Mesenchymal stem cell (in vitro differentiated cells and primary cell): ENCODE measurements around the gene ACACB.
A peak's percentile ranks its signal among the peaks of the same experiment; 100 is the strongest.

Experiments used
- DNase-seq: peaks from one replicate; pipeline ENCODE4 v3.0.0-alpha.2; 2013
- H2AFZ ChIP-seq: one replicate; pipeline ENCODE4 v1.6.1; 2013; ENCODE audit warnings: low read depth, mild to moderate bottlenecking, control low read depth, inconsistent platforms, low read length, moderate library complexity
- H2AK5ac ChIP-seq: 2 replicates; pipeline ENCODE4 v1.6.1; 2013; ENCODE audit warnings: low read length, moderate library complexity, mild to moderate bottlenecking, inconsistent platforms; ENCODE audit not compliant: severe bottlenecking
- H2BK120ac ChIP-seq: one replicate; pipeline ENCODE4 v1.6.1; 2013; ENCODE audit warnings: low read depth, mild to moderate bottlenecking, inconsistent platforms, low read length, moderate library complexity
- H2BK12ac ChIP-seq, 2 experiments: one replicate each; pipeline ENCODE4 v1.6.1; 2013; ENCODE audit warnings: inconsistent platforms in 2 of 2, low read length in 2 of 2, mild to moderate bottlenecking in 2 of 2, moderate library complexity in 2 of 2, control low read depth in 1 of 2
- H2BK15ac ChIP-seq: one replicate; pipeline ENCODE4 v1.6.1; 2013; ENCODE audit warnings: mild to moderate bottlenecking, low read depth, inconsistent platforms; ENCODE audit not compliant: poor library complexity, severe bottlenecking
- H2BK5ac ChIP-seq: 2 replicates; pipeline ENCODE4 v1.6.1; 2013; ENCODE audit warnings: low read depth, mild to moderate bottlenecking, low read length, control low read depth, inconsistent platforms; ENCODE audit not compliant: poor library complexity, severe bottlenecking
- H3K14ac ChIP-seq, 2 experiments: one replicate each; pipeline ENCODE4 v1.6.1; 2013; ENCODE audit warnings: inconsistent platforms in 2 of 2, low read length in 2 of 2, control low read depth in 1 of 2, mild to moderate bottlenecking in 1 of 2, moderate library complexity in 1 of 2
- H3K18ac ChIP-seq, 2 experiments: one replicate each; pipeline ENCODE4 v1.6.1; 2013; ENCODE audit warnings: inconsistent platforms in 2 of 2, low read length in 2 of 2, control low read depth in 1 of 2, low read depth in 1 of 2, mild to moderate bottlenecking in 1 of 2
- H3K23ac ChIP-seq, 2 experiments: one replicate each; pipeline ENCODE4 v1.6.1; 2013; ENCODE audit warnings: inconsistent platforms in 2 of 2, low read length in 2 of 2, mild to moderate bottlenecking in 2 of 2, moderate library complexity in 2 of 2, control low read depth in 1 of 2
- H3K27ac ChIP-seq: 2 replicates; pipeline ENCODE4 v1.5.1; 2013; ENCODE audit warnings: mild to moderate bottlenecking, moderate library complexity, low read length, control low read depth, inconsistent platforms; ENCODE audit not compliant: poor library complexity, severe bottlenecking
- H3K27me3 ChIP-seq, 2 experiments: 2 replicates each; pipeline versions ENCODE4 v1.6.1 to v1.7.0; 2013; ENCODE audit warnings: low read length in 2 of 2, mild to moderate bottlenecking in 2 of 2, moderate library complexity in 2 of 2, control low read depth in 1 of 2, inconsistent platforms in 1 of 2; ENCODE audit not compliant: control insufficient read depth in 1 of 2, insufficient read depth in 1 of 2
- H3K36me3 ChIP-seq, 2 experiments: 2 replicates each; pipeline versions ENCODE4 v1.6.1 to v1.7.0; 2013; ENCODE audit warnings: low read length in 2 of 2, control low read depth in 1 of 2, inconsistent platforms in 1 of 2, low read depth in 1 of 2, mild to moderate bottlenecking in 1 of 2; ENCODE audit not compliant: insufficient read depth in 2 of 2, control insufficient read depth in 1 of 2
- H3K4ac ChIP-seq, 2 experiments: one replicate each; pipeline ENCODE4 v1.6.1; 2013; ENCODE audit warnings: inconsistent platforms in 2 of 2, low read length in 2 of 2, mild to moderate bottlenecking in 2 of 2, moderate library complexity in 2 of 2, control low read depth in 1 of 2, low read depth in 1 of 2
- H3K4me1 ChIP-seq: 2 replicates; pipeline ENCODE4 v1.6.1; 2013; ENCODE audit warnings: low read depth, low read length, control low read depth; ENCODE audit not compliant: control insufficient read depth, insufficient read depth
- H3K4me2 ChIP-seq: 2 replicates; pipeline ENCODE4 v1.6.1; 2013; ENCODE audit warnings: low read length, mild to moderate bottlenecking, inconsistent platforms; ENCODE audit not compliant: poor library complexity, severe bottlenecking
- H3K4me3 ChIP-seq, 2 experiments: 2 replicates each; pipeline versions ENCODE4 v1.5.1 to v1.7.0; 2013; ENCODE audit warnings: low read length in 2 of 2, mild to moderate bottlenecking in 2 of 2, control low read depth in 1 of 2, low read depth in 1 of 2; ENCODE audit not compliant: insufficient read depth in 1 of 2
- H3K79me1 ChIP-seq: replicated peaks from 2 replicates; pipeline ENCODE4 v1.6.1; 2013; ENCODE audit warnings: mild to moderate bottlenecking, control low read depth, low read length, inconsistent platforms; ENCODE audit not compliant: poor library complexity, severe bottlenecking
- H3K9ac ChIP-seq: 2 replicates; pipeline ENCODE4 v1.7.0; 2013; ENCODE audit warnings: mild to moderate bottlenecking, low read length, moderate library complexity
- H3K9me3 ChIP-seq: 2 replicates; pipeline ENCODE4 v1.7.0; 2013; ENCODE audit warnings: mild to moderate bottlenecking, low read length; ENCODE audit not compliant: control insufficient read depth
- H4K8ac ChIP-seq: one replicate; pipeline ENCODE4 v1.6.1; 2013; ENCODE audit warnings: inconsistent platforms, mild to moderate bottlenecking, low read length, moderate library complexity
- H4K91ac ChIP-seq: one replicate; pipeline ENCODE4 v1.6.1; 2013; ENCODE audit warnings: mild to moderate bottlenecking, low read length, inconsistent platforms
- WGBS: methylation state at CpG from one replicate; pipeline ENCODE4 v1.1.7; 2013; ENCODE audit warnings: mixed read lengths; 5-methylcytosine and 5-hydroxymethylcytosine counted together

Gene ACACB

GRCh38 chr12:109100741-109101140 is 15.6 kb upstream of the ACACB start:
- Histone ChIP-seq H2BK12ac (no peak overlapping the region), H2AK5ac (no peak overlapping the region), H2BK120ac (no peak overlapping the region), H2BK5ac (no peak overlapping the region), H3K27ac (no peak overlapping the region), H3K4me2 (no peak overlapping the region), H3K9ac (no peak overlapping the region), H3K4me3 (no peak overlapping the region), H3K23ac (no peak overlapping the region), H3K18ac (no peak overlapping the region), H3K4me1 (peaks cover 7% of the 10 kb centered on the region), H3K14ac (no peak overlapping the region), H3K4ac (no peak overlapping the region), H4K8ac (no peak overlapping the region), H4K91ac (no peak overlapping the region), H2BK15ac (no peak overlapping the region), H3K27me3 (no peaks in the 10 kb centered on the region), H3K36me3 (peaks cover 39 to 41% of the 10 kb centered on the region in 2 experiments), H2AFZ (no peak overlapping the region), H3K9me3 (no peaks in the 10 kb centered on the region), H3K79me1 (peaks cover 29% of the 10 kb centered on the region)
- DNase-seq = no peak
- WGBS = 100% methylated on average over 1 of the region's 4 CpGs

- Histone ChIP-seq H2BK120ac (no peak overlapping the region), H2AFZ (no peak overlapping the region), H3K9me3 (no peaks in the 10 kb centered on the region), H3K4ac (no peak overlapping the region), H3K27ac (no peak overlapping the region), H2AK5ac (no peak overlapping the region), H3K4me1 (peaks cover 2% of the 10 kb centered on the region), H2BK5ac (no peak overlapping the region), H3K9ac (peak overlapping the region; percentile 68), H3K79me1 (peaks cover 36% of the 10 kb centered on the region), H3K4me2 (no peak overlapping the region), H3K36me3 (peaks cover 50 to 53% of the 10 kb centered on the region in 2 experiments), H3K27me3 (no peaks in the 10 kb centered on the region), H3K4me3 (no peak overlapping the region), H3K14ac (no peak overlapping the region), H2BK12ac (no peak overlapping the region), H3K23ac (no peak overlapping the region), H4K91ac (no peak overlapping the region), H2BK15ac (no peak overlapping the region), H4K8ac (no peak overlapping the region), H3K18ac (no peak overlapping the region)
- 100% methylated on average over 3 of the region's 3 CpGs for WGBS
- DNase-seq = no peak
These were observed 13.9 kb upstream of the ACACB start for GRCh38 chr12:109102491-109102890.

GRCh38 chr12:109105176-109105575 is 11.2 kb upstream of the ACACB start:
- H2BK5ac ChIP-seq = no peak overlapping the region
- H3K27me3 ChIP-seq = no peaks in the 10 kb centered on the region
- no peak overlapping the region for H3K4me2 ChIP-seq
- H3K14ac ChIP-seq = no peak overlapping the region
- H3K4me1 ChIP-seq = no peaks in the 10 kb centered on the region
- no peak overlapping the region for H3K23ac ChIP-seq
- no peak overlapping the region for H4K8ac ChIP-seq
- no peak overlapping the region for H2AK5ac ChIP-seq
- no peaks in the 10 kb centered on the region for H3K9me3 ChIP-seq
- no peak overlapping the region for H3K4me3 ChIP-seq
- H4K91ac ChIP-seq = no peak overlapping the region
- peaks cover 57 to 73% of the 10 kb centered on the region in 2 experiments for H3K36me3 ChIP-seq
- H2BK12ac ChIP-seq = no peak overlapping the region
- no peak for DNase-seq
- no peak overlapping the region for H2AFZ ChIP-seq
- no peak overlapping the region for H3K4ac ChIP-seq
- H3K9ac ChIP-seq = no peak overlapping the region
- no peak overlapping the region for H2BK120ac ChIP-seq
- no peak overlapping the region for H2BK15ac ChIP-seq
- no peak overlapping the region for H3K27ac ChIP-seq
- no peak overlapping the region for H3K18ac ChIP-seq
- H3K79me1 ChIP-seq = peaks cover 36% of the 10 kb centered on the region
- WGBS = 96% methylated on average over 4 of the region's 5 CpGs

GRCh38 chr12:109109746-109110350 is 6.5 kb upstream of the ACACB start:
- H2BK15ac ChIP-seq = no peak overlapping the region
- no peak overlapping the region for H3K23ac ChIP-seq
- DNase-seq = no peak
- peaks cover 29 to 44% of the 10 kb centered on the region in 2 experiments for H3K36me3 ChIP-seq
- H3K4ac ChIP-seq = no peak overlapping the region
- H3K79me1 ChIP-seq = peaks cover 13% of the 10 kb centered on the region
- H3K27me3 ChIP-seq = no peaks in the 10 kb centered on the region
- H2BK5ac ChIP-seq = no peak overlapping the region
- H3K4me2 ChIP-seq = no peak overlapping the region
- H3K9me3 ChIP-seq = no peaks in the 10 kb centered on the region
- H3K9ac ChIP-seq = no peak overlapping the region
- no peak overlapping the region for H4K91ac ChIP-seq
- no peak overlapping the region for H2BK12ac ChIP-seq
- no peak overlapping the region for H2AK5ac ChIP-seq
- H2BK120ac ChIP-seq = no peak overlapping the region
- no peak overlapping the region for H3K4me3 ChIP-seq
- H3K14ac ChIP-seq = no peak overlapping the region
- no peak overlapping the region for H2AFZ ChIP-seq
- peaks cover 4% of the 10 kb centered on the region for H3K4me1 ChIP-seq
- WGBS = 93% methylated on average over 4 of the region's 6 CpGs
- no peak overlapping the region for H3K27ac ChIP-seq
- no peak overlapping the region for H3K18ac ChIP-seq
- no peak overlapping the region for H4K8ac ChIP-seq
